Activated CD8-positive, alpha-beta memory T cell treated with anti-CD3 and anti-CD28 coated beads for 1 hour (primary cell): ENCODE data around the gene RHBDF2.

Experiments used
- DNase-seq, 2 donors: peaks; one replicate each; pipeline ENCODE4 v3.0.0-alpha.2; 2020; ENCODE audit warnings: low read depth in 1 of 2; ENCODE audit errors: extremely low read depth in 1 of 2

Gene RHBDF2

GRCh38 chr17:76441686-76442340 lies 59.4 kb downstream of the RHBDF2 start:
- DNase-seq, result no peak

GRCh38 chr17:76440751-76441362 lies 60.4 kb downstream of the RHBDF2 start:
- DNase-seq, result no peak

GRCh38 chr17:76439314-76439928 lies 61.8 kb downstream of the RHBDF2 start:
- no peak for DNase-seq

GRCh38 chr17:76438906-76439305 lies 62.3 kb downstream of the RHBDF2 start:
- no peak for DNase-seq

DNA sequence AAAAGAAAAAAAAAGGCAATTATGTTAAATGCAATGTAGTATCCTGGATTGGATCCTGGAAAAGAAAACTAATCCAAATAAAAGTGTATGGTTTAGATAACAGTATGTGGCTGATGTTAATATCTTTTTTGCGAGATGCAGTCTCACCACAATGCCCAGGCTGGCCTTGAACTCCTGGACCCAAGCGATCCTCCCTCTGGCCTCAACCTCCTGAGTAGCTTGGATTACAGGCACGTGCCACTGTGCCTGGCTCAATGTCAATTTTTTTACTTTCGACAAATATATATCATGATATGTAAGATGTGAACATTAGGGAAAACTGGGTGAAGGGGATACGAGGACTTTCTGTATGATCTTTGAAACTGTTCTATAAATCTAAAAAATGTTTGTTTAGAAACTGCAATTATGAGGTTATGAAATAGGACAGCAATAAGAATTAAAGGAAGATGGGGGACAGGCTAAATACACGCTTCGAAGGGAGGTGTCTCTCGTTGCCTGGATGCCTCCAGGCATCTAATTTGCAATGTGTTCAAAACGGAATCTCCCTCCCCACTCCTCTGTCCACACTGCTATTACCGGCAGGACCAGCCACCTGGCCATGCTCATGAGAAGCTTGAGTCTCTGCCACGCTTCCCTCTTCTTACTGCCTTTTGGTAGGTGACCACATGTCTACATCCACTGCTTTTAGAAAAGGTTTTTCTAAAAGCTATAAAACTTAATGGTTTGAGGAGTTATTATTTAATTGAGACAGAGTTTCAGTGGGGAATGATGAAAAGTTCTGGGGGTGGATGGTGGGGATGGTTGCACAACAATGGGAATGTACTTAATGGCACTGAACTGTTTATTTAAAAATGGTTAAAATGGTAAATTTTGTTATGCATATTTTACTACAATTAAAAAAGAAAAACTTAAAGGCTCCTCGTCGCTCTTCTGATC lies 63.5 kb downstream of the RHBDF2 start:
- no peak for DNase-seq

DNA sequence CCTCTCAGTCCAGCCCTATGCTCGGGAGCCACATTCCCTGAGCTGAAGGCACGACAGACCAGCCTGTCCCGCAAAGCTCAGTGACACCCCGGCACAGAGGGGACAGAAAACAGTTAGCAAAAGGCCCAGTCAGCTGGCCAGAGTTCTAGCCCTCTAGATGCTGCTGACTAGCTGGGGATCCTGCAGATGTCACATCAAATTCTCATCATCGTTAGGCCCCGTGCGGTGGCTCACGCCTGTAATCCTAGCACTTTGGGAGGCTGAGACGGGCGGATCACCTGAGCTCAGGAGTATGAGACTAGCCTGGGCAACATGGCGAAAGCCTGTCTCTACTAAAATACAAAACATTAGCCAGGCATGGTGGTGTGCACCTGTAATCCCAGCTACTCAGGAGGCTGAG lies 65.5 kb downstream of the RHBDF2 start:
- DNase-seq, result no peak

GRCh38 chr17:76434870-76435269 lies 66.4 kb downstream of the RHBDF2 start:
- DNase-seq, result no peak

- no peak for DNase-seq
Measured at GRCh38 chr17:76433693-76434092, 67.5 kb downstream of the RHBDF2 start.

GRCh38 chr17:76432712-76433336 lies 68.4 kb downstream of the RHBDF2 start:
- no peak for DNase-seq

- no peak for DNase-seq
Measured at GRCh38 chr17:76432004-76432403, 69.2 kb downstream of the RHBDF2 start.

DNA sequence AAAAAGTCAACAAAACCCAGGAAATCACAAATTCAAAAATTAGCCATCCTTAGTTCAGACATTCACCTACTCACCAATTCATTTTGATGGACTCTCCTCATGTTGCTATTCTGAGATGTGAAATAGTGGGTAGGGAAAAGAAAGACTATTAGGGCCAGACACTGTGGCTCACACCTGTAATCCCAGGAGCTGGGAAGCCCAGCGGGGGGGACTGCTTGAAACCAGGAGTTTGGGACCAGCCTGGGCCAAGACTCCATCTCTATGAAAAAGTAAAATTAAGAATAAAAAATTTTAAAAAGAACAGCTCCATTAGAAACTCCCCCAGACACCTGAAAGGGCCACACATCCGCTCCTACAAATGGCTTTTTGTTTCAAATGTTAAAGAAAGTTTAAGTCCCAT lies 69.7 kb downstream of the RHBDF2 start:
- no peak for DNase-seq

- no peak for DNase-seq
Measured at GRCh38 chr17:76428511-76428910, 72.7 kb downstream of the RHBDF2 start.

GRCh38 chr17:76427501-76428231 lies 73.6 kb downstream of the RHBDF2 start:
- no peak for DNase-seq

DNA sequence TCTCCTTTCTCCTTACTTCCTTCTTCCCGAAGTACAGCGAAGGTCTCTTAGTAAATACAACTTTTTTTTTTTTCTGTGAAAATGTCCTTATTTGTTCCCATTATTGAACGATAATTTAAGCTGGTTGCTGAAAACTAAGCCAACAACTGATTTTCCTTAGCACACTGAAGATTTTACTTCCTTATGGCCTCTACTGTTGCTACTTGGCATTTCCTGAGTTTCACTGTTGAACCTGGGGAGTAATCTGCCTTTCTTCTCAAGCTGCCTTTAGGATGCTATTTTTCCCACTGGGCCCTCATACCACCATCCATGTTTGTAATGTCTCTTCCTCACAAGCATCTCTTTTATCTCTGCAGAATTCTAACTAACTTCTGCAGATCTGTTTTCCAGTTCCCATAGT lies 74.4 kb downstream of the RHBDF2 start:
- no peak for DNase-seq

DNA sequence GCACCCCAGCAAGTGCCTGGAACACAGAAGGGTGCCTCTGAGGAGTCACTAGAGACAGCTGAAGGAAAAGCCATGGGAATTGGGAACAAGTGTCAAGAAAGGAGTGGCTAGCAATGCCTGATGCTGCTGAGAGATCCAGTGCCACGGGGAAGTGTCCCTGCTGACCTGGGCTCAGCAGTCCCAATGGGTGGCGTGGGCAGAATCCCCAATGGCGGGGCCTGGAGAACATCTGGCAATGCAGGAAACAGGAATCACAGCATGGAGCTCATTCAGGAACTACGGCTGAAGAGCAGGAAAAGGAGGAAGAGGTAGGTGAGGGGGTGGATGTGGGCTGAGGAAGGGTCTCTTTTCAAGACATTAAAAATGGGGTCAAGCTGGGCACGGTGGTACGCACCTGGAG lies 78.4 kb downstream of the RHBDF2 start:
- DNase-seq, result no peak

DNA sequence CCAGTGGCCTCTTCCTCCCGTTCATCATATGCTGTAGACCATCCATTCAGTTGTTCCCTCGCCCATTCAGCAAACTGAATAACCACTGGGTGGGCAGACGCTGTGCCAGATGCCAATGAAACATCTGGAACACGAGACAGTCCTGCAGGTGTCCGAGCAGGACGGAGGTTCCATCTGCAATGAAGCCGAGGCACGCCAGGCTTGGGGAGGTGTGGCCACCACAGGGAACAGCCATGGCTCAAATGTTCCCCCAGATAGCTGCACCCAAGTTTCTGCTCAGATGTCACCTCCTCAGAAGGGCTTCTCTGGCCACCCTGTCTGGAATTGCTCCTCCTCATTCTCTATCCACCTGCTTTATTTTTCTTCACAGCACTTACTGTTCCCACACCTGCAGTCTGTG lies 78.8 kb downstream of the RHBDF2 start:
- no peak for DNase-seq

- no peak for DNase-seq
Measured at GRCh38 chr17:76421044-76421407, 80.2 kb downstream of the RHBDF2 start.
